Activated CD8-positive, alpha-beta T cell treated with anti-CD3 and anti-CD28 coated beads for 36 hours (primary cell): ENCODE measurements around the gene TBC1D22A. TPM values are rescaled to one million over a fixed set of nuclear protein-coding genes. Genes with fewer than 3 reads are reported as not detected.

Source experiments
- ATAC-seq: fragments of 200-7000 bp; cut with Tn5 transposase; one replicate; pipeline ENCODE4 v1.10.0; 2021; ENCODE audit warnings: mild to moderate bottlenecking, moderate library complexity
- CTCF ChIA-PET: fragments of 350-600 bp; sonication (Branson Sonifier 250); formaldehyde crosslinking; loops from one replicate; lab custom pipeline; 2021; ENCODE audit warnings: antibody characterized with exemption; lab: Charles Lee
- POLR2A ChIA-PET: fragments of 350-600 bp; sonication (Branson Sonifier 250); formaldehyde crosslinking; loops from one replicate; lab custom pipeline; 2021; ENCODE audit warnings: antibody characterized with exemption; lab: Charles Lee
- DNase-seq: peaks from one replicate; pipeline ENCODE4 v3.0.0-alpha.2; 2020
- H3K27ac Mint-ChIP-seq: one replicate; pipeline ENCODE4 v1.8.0; 2021; ENCODE audit warnings: mild to moderate bottlenecking, mixed read lengths
- H3K27me3 Mint-ChIP-seq: one replicate; pipeline ENCODE4 v1.8.0; 2021; ENCODE audit warnings: mixed read lengths
- H3K36me3 Mint-ChIP-seq: one replicate; pipeline ENCODE4 v1.8.0; 2021; ENCODE audit warnings: low read depth, mixed read lengths
- H3K4me1 Mint-ChIP-seq: one replicate; pipeline ENCODE4 v1.8.0; 2021; ENCODE audit warnings: low read depth, mixed read lengths
- H3K4me3 Mint-ChIP-seq: one replicate; pipeline ENCODE4 v1.8.0; 2021; ENCODE audit warnings: mild to moderate bottlenecking, moderate library complexity, mixed read lengths
- H3K9me3 Mint-ChIP-seq: one replicate; pipeline ENCODE4 v1.8.0; 2021; ENCODE audit warnings: mixed read lengths
- intact Hi-C: fragments of 100-400 bp; cut with micrococcal nuclease; formaldehyde crosslinking; loops from one replicate; pipeline ENCODE4 v1.10.0; 2022
- total RNA-seq, 2 experiments: library from RNA; stranded (reverse); gene quantifications; one replicate each; pipeline ENCODE4 v1.2.3, GENCODE V29; 2021
- TF ChIP-seq, protein P1 (sequence below): fragments of 200-600 bp; IDR thresholded peaks from one replicate; pipeline ENCODE4 v1.8.0; 2022; ENCODE audit warnings: antibody characterized with exemption, mild to moderate bottlenecking

The TBC1D22A gene
- total RNA-seq, 2 experiments from 2014 or later = 41.0 to 42.8 TPM

DNA sequence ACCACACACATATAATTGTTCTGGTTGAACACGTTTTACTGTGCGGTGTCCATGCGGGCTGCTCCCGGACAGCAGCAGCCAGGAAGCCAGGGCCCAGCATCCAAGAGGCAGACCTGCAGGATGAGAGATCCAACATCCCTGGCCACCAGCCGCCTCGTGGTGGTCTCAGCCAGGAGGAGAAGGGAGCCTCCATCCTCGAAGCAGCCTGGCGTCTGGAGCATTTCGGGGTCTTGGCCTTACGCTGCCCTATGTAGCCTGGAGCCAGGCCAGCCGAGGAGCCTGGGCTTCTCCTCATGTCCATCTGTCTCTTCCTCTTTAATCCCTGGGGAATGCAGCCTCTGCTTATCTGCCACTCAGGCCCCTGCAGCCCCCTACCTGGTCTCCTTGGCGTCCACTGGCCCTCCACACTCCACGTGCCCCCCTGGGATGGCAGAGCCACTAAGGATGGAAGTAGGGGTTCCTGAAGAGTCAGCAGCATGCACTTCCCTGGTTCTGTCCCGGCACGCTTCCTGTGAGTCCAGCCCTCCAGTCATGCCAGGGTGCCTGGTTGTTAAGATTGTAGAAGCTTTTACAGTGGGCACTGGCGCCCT, 253.2 kb downstream of the TBC1D22A start:
- no peak for DNase-seq
- ATAC-seq = no peak
- H3K4me1 Mint-ChIP-seq = no peaks in the 10 kb centered on the region
- intact Hi-C loops = no loop called here
- H3K27me3 Mint-ChIP-seq = no peaks in the 10 kb centered on the region
- H3K27ac Mint-ChIP-seq = no peak overlapping the region
- TF ChIP-seq, protein P1, sequence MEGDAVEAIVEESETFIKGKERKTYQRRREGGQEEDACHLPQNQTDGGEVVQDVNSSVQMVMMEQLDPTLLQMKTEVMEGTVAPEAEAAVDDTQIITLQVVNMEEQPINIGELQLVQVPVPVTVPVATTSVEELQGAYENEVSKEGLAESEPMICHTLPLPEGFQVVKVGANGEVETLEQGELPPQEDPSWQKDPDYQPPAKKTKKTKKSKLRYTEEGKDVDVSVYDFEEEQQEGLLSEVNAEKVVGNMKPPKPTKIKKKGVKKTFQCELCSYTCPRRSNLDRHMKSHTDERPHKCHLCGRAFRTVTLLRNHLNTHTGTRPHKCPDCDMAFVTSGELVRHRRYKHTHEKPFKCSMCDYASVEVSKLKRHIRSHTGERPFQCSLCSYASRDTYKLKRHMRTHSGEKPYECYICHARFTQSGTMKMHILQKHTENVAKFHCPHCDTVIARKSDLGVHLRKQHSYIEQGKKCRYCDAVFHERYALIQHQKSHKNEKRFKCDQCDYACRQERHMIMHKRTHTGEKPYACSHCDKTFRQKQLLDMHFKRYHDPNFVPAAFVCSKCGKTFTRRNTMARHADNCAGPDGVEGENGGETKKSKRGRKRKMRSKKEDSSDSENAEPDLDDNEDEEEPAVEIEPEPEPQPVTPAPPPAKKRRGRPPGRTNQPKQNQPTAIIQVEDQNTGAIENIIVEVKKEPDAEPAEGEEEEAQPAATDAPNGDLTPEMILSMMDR = no peak
- H3K4me3 Mint-ChIP-seq = no peak overlapping the region
- H3K36me3 Mint-ChIP-seq = peaks cover 11% of the 10 kb centered on the region
- POLR2A ChIA-PET = no interaction called here
- CTCF ChIA-PET = interaction anchor here (0.6 kb wide), 1 partner anchor 645 kb away, joined by 3 read pairs; no protein-coding TSS in a partner anchor
- H3K9me3 Mint-ChIP-seq = peaks cover 5% of the 10 kb centered on the region

DNA sequence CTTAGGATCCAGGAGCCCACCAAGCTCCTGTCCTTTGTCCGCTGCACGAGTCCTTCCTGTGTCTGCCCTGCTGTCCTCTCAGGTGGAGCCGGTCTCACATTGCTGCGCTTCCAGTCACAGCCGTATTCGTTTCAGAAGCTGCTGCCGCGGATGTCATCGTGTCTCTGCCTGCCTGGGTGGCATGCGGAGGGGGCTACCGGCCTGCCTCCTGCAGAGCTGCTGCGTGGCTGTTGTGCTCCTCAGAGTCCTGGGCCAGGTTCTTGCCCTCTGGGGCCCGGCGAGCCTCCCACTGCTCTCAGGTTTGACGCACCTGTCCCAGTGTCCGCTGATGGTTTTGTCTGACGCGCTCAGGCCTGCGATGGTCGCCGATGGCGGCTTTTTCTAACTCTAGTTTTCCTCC, 254.2 kb downstream of the TBC1D22A start:
- CTCF ChIA-PET = interaction anchor here (0.6 to 1.3 kb wide), 2 partner anchors 213 to 646 kb away, joined by 3 read pairs; no protein-coding TSS in a partner anchor

DNA sequence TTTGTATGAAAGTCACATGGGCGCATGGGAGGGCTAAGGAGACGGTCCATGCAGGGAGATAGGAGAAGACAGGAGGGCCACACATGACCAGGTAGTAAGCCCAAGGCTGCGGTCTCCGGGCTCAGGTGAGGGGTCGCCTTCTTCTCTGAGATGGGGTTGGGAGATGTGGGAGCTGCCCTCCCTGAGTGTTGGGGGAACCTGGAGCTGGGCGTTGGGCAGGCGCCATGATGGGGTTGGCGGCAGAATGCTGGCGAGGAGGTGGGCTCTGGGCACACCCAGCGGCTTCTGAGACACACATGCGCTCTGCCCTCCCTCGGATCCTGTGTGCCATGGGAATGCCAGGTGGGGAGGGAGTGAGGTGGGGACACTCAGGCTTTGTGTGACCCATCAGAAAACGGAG, 254.8 kb downstream of the TBC1D22A start:
- Mint-ChIP-seq H3K27me3 (no peaks in the 10 kb centered on the region), H3K9me3 (peaks cover 7% of the 10 kb centered on the region), H3K27ac (no peak overlapping the region), H3K4me3 (no peak overlapping the region), H3K4me1 (peaks cover 3% of the 10 kb centered on the region), H3K36me3 (peaks cover 14% of the 10 kb centered on the region)
- ChIA-PET POLR2A (no interaction called here), CTCF (interaction anchor here (1.3 kb wide), 1 partner anchor 213 kb away, joined by 3 read pairs; no protein-coding TSS in a partner anchor)
- DNase-seq (no peak), ATAC-seq (no peak)
- TF ChIP-seq, protein P1 = no peak
- intact Hi-C loops = no loop called here

More for the DNA sequence above, 254.2 kb downstream of the TBC1D22A start:
- no peaks in the 10 kb centered on the region for H3K27me3 Mint-ChIP-seq
- POLR2A ChIA-PET = no interaction called here
- H3K4me3 Mint-ChIP-seq = no peak overlapping the region
- no peak for ATAC-seq
- peaks cover 7% of the 10 kb centered on the region for H3K9me3 Mint-ChIP-seq
- intact Hi-C loops = no loop called here
- H3K36me3 Mint-ChIP-seq = peaks cover 14% of the 10 kb centered on the region
- TF ChIP-seq, protein P1 = no peak
- DNase-seq = no peak
- no peak overlapping the region for H3K27ac Mint-ChIP-seq
- no peaks in the 10 kb centered on the region for H3K4me1 Mint-ChIP-seq

DNA sequence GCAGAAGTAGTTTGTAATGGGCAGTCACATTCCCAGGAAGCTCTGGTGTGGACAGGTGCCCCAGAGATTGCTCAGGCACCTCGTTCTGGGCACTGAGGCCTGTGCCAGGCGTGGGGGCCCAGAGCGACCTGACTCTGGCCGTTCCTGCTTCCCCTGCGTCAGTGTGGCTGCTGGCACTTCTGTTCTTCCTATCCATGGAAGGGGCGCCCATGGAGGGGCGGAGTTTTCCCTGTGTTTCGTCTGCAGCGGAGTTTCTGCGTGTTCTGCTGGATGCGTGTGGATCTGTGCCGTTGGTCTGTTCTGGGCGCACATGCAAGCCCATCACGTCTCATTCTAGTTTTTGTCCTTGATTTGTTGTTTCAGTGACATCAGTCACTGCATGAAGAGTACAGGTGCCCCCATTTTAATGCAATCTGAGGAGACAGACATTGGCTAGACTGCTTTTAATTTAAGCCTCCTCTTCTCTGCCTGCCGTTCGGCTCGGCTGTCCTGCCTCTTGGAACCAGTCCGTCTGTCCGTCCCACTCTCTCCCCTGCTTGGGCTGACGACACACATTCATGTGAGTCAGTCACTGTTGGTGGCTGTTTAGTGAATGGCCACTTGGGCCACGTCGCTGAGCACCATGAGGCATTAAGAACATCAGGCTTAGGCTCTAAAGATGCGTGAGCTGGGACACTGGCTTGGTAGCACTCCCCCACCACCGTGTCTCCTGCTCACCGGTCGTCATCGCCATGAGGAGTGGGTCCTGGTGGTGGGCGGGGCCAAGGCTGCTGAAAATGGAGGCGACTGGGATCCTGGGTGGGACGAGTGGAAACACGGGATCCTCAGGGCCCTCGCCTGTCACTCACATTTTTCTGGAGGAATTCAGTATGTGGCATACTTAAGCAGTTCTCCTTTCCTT, 255.8 kb downstream of the TBC1D22A start:
- ChIA-PET CTCF (no interaction called here), POLR2A (no interaction called here)
- peaks cover 7% of the 10 kb centered on the region for H3K9me3 Mint-ChIP-seq
- no peak for DNase-seq
- no peaks in the 10 kb centered on the region for H3K27me3 Mint-ChIP-seq
- intact Hi-C loops = no loop called here
- H3K4me3 Mint-ChIP-seq = no peak overlapping the region
- peaks cover 14% of the 10 kb centered on the region for H3K36me3 Mint-ChIP-seq
- TF ChIP-seq, protein P1 = no peak
- peaks cover 4% of the 10 kb centered on the region for H3K4me1 Mint-ChIP-seq
- no peak for ATAC-seq
- no peak overlapping the region for H3K27ac Mint-ChIP-seq
